ENCODE measurements around the gene LRRC49.

LRRC49 gene

GRCh38 chr15:71052356-71052755 is 159.7 kb downstream of the LRRC49 start:
- DNase-seq (ENCODE audit: low spot score) = no peak

GRCh38 chr15:71054286-71054952 is 161.8 kb downstream of the LRRC49 start:
- no peak for DNase-seq (ENCODE audit: low spot score)

GRCh38 chr15:71055461-71055860 is 162.8 kb downstream of the LRRC49 start:
- DNase-seq (ENCODE audit: low spot score) = no peak

- DNase-seq (ENCODE audit: low spot score) = no peak
Measured at GRCh38 chr15:71056111-71056510, 163.5 kb downstream of the LRRC49 start.

GRCh38 chr15:71057143-71057542 is 164.5 kb downstream of the LRRC49 start:
- DNase-seq (ENCODE audit: low spot score) = no peak

DNA sequence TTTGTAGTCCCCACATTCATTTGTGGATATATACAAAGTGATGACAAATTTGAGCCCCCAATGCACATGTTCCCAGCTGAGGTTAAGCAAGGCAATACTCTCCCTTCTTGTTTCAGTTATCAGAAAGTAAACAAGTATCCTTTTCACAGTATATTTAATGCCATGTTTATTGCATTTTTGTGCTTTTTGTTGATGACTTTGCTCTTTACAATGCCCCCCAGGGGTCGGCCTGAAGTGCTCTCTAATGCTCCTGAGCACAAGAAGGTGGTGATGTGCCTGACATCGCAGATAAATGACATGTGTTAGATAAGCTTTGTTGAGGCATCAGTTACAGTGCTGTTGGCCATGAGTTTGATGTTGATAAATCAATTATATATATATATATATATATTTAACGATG is 165.0 kb downstream of the LRRC49 start:
- DNase-seq (ENCODE audit: low spot score) = no peak

DNA sequence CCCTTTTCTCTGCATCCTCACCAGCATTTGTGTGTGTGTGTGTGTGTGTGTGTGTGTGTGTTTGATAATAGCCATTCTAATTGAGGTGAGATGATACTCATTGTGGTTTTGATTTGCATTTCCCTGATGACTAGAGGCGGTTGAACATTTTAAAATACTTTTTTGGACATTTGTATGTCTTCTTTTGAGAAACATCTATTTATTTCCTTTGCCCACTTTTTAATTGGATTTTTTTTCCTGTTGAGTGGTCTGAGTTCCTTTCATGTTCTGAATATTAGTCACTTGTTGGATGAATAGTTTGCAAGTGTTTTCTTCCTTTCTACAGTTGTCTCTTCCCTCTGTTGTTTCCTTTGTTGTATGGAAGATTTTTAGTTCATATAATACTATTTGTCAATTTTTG is 168.4 kb downstream of the LRRC49 start:
- no peak for DNase-seq (ENCODE audit: low spot score)

DNA sequence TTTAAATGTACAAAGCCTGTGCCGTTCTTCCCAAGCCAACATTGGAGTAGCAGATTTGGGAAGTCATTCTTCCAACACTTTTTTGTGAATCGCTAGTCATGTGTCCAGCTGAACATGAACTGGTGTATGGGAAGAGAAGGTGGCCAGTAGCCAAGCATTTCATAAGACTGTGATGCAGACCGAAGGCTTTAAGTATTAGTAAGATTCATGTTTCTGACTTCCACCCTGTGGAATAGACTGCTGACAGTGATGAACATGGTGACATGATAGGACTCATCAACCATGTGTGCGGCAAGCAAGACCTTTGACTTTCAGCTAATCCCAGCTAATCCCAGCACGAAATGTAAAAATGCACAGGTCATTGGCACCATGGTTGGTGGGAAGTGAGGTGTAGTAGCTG is 174.4 kb downstream of the LRRC49 start:
- DNase-seq (ENCODE audit: low spot score) = no peak

GRCh38 chr15:71069693-71070092 is 177.1 kb downstream of the LRRC49 start:
- DNase-seq (ENCODE audit: low spot score) = no peak

DNA sequence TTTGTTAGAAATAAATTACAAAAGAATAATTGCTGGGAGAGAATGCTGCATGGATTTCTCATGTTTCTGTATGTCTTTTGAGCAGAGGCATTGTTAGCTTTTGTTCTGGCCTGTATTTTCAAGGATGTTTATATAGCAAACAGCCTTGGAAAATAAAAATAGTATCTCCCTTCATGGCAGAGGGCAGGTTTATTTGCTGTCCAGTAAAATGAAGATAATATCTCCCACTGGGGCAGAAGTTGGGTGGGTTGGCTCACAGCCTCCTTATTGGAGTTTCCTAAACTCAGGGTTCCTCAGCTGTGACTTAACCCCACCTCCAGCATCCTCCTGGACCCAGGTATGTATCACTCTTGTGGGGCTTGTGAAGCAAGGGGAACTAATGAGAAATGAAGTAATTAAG is 178.9 kb downstream of the LRRC49 start:
- DNase-seq (ENCODE audit: low spot score) = no peak

DNA sequence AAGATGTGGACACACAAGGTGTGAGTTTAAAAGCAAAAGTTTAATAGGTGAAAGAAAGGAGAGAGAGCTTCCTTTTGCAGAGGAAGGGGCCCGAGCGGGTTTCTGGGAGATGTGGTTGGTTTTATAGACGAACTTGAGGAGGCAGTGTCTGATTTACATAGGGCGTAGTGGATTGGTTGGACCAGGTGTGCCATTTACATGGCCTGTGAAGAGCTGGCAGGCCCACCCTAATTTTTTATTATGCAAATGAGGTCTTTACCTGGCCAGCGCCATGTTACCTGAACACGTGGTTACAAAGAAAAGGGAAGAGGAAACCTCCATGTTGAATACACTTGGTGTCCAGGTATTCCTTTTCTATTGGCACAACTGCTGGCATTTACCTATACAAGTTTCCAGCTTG is 179.8 kb downstream of the LRRC49 start:
- no peak for DNase-seq (ENCODE audit: low spot score)

DNA sequence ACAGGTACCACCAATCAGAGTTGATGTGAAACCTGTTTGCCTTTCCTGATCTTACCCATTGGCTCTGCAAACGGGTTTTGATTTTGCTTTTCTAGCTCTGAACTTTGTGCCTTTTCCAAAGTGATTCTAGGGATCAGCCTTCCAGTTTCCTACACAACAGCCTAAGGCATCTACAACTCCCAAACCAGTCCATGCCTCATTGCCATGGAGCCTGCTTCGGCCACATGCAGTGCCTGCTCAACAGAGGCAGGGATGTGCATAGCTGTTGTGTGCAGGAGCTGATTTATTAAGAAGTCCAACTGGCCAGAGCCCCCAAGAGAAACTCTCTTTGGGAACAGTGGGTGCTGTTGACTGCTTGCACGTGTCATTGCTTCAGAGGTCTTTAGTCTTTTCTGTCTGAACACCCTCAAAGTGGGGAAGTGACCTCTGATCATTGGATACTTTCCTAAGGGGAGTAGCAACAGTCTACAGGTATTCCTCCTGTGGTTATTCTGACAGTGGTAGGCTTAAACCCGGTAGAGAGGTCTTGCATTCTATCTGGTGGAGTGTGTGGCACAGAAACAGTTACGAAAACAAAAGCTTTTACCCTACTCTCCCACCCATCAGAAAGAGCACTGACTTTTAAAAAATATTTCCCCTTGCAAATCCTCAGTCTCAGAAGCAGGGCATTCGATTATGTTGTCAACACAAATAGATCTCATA is 186.0 kb downstream of the LRRC49 start:
- no peak for DNase-seq (ENCODE audit: low spot score)

DNA sequence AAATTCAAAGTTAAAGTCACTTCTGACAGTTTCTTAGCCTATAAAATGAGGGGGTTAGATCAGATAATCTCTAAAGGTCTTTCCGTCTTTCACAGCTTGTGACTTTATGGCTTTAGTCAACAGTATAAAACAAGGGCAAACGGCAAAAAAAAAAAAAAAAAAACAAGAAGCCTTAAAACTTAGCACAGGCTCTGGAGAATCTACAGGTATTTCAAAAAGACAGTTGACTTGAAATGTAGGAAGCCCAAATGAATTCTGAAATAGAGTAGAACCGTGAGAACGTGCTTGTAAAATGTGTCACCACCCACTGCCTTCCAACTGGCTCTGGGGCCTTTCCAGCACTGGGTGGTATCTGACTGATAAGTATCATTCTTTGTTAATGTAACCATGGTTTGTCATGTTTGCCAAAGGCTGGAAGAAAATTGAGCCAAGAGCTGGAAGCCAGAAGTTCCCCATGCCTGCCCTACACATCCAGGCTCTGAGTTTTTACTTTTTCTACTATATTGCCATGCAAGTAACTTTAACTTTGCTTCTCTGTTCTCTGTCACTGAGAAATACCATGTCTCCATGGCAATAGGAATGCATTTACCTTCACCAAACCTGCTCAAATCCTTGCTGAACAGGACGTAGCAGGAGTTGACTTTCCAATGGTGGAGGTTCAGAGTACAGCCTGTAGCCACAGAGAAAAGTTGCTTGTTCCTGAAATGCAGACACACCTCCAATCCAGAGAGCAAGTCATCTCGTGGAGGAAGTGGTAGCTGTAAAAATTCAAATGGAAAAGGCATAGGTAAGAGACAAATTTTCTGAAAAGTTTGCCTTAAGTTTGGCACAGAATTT is 186.8 kb downstream of the LRRC49 start:
- DNase-seq (ENCODE audit: low spot score) = no peak

GRCh38 chr15:71080166-71080565 is 187.5 kb downstream of the LRRC49 start:
- no peak for DNase-seq (ENCODE audit: low spot score)

- DNase-seq (ENCODE audit: low spot score) = no peak
Measured at GRCh38 chr15:71080705-71081104, 188.1 kb downstream of the LRRC49 start.

DNA sequence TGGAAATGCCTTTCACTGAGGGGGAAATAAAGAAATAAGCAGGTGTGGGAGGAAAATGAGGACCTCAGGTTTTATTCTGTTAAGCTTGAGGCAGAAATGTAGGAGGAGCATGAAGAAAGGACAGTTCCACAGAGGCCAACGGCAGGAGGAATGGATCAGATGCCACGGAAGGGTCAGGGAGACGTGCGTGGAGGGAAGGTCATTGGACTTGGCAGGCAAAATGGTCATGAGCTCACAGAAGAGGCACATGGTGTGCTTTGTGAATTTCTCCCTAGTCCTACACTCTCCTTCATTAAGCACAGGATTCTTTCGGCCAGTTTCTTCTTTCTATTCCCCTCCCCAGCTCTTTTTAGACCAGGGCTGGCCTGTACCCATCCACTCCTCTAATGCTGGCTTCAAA is 190.2 kb downstream of the LRRC49 start:
- no peak for DNase-seq (ENCODE audit: low spot score)

DNA sequence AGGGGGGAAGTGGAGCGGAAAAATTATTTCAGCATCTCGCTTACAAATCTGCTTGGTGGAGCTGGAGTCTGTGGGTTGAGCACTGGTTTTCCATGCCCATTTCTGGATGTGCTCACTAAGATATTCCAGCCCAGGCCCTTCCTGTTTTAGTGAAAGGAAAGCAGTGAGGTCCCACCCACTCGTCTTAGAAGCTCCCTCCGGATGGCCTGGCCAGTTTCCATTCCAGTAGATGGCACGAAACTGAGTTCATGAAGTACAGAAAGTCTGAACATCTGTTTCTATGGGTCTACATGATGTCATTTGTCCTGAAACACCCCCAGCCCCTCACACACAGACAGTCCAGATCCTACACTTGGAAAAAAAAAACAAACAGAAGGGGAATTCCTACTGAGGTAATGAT is 190.7 kb downstream of the LRRC49 start:
- no peak for DNase-seq (ENCODE audit: low spot score)

DNA sequence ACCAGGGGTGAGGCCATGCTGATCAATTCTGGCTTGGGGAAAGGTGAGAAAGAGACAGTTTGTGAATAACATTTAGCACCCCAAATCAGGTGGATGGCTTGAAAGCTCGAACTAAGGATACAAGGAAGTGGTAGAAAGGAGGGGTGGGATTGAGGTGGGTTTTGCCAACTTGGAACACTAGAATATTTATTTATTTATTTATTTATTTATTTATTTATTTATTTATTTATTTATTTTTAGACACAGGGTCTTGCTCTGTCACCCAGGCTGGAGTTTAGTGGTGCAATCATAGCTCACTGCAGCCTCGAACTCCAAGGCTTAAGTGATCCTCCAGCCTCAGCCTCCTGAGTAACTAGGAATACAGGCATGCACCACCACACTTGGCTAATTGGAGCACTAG is 191.6 kb downstream of the LRRC49 start:
- DNase-seq (ENCODE audit: low spot score) = no peak

GRCh38 chr15:71085809-71086208 is 193.2 kb downstream of the LRRC49 start:
- peak; percentile 38 for DNase-seq (ENCODE audit: low spot score)

- DNase-seq (ENCODE audit: low spot score) = no peak
Measured at GRCh38 chr15:71088155-71088554, 195.5 kb downstream of the LRRC49 start.

GRCh38 chr15:71088683-71089082 is 196.1 kb downstream of the LRRC49 start:
- DNase-seq (ENCODE audit: low spot score) = no peak

GRCh38 chr15:71089801-71090200 is 197.2 kb downstream of the LRRC49 start:
- DNase-seq (ENCODE audit: low spot score) = no peak

DNA sequence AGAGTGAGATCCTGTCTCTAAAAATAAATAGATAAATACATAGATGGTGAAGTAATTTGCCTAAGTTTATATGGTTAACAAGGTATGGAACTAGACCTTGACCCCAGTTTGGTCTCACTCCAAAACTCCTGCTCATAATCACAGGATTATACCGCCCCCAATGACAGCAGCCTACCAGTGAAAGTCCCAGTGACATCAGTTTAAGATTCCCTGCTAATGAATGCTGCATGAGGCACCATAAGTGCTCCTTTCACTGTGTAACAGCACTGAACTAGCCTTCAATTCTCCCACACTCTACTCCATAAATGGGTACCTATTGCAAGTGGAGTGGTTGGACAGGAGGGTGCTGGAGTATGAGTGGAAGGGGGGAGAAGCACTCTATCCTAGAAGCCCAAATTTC is 199.0 kb downstream of the LRRC49 start:
- DNase-seq (ENCODE audit: low spot score) = no peak
